Measurements from ENCODE around the gene CAMK2B.
A peak's percentile ranks its signal among the peaks of the same experiment; 100 is the strongest.

CAMK2B gene

DNA sequence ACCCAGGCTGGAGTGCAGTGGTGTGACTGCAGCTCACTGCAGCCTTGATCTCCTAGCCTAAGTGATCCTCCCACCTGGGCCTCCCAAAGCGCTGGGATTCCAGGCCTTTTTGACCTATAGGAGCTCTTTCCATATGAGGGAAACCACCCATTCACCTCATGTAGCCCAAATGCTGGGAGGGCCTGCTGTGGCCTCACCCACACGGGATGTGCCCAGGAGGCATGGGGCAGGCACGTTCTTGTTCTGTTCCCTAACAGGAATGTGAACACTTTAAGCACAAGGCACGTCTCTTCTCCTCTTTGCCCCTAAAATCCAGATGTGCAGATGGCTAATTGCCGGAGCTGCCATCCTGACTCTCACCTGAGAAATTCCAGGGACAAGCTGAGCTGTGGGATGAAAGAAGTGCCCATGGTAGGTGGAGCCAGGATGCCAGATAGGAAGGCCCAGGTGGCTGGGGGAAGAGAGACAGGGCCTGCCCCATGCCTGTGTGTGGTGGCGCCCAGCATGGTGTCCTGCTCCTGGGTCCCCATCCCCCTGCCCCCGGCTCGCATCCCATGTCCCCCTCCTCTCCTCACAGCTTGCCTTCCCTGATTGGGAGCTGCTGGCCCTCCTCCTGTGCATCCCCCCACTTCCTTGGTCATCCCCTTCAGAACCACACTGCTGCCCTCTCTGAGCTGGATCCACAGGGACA, 17.3 kb downstream of the CAMK2B start:
- no peak for DNase-seq

DNA sequence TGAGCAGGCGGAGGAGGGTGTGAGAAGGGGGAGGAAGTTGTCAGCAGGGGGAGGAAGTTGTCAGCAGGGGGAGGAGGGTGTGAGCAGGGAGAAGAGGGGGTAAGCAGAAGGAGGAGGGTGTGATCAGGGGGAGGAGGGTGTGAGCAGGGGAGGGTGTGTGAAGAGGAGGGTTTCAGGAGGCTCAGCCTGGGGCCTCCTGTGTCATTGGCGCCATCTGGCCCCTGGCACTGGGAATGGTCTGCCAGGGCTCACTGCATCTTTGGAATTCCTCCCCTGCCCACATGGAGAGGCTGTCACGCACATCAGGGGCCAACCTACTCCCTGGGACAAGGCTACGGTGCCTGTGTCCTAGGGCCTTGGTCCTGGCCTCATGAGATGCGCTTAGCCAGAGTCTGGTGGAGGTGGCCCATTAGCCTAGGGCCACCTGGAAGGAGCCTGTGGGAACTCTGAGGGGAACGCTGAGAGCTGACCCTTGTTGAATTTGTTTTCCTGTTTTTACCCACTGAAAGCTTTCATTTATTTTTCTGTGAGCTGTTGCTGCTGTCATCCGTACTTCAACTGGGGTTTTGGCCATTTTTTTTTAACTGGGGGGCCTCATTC, 18.0 kb downstream of the CAMK2B start:
- peak; percentile 49 for DNase-seq

DNA sequence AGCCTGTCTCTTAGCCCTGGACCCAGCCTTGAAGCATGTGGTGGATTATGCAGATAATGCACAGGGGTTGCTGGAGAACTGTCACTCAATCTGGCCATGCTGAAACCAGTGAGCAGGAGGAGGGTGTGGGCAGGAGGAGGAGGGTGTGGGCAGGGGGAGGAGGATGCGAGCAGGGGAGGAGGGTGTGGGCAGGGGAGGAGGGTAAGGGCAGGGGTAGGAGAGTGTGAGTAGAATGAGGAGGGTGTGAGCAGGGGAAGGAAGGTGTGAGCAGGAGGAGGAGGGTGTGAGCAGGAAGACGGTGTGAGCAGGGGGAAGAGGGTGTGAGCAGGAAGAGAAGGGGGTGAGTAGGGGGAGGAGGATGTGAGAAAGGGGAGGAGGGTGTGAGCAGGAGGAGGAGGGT, 18.8 kb downstream of the CAMK2B start:
- DNase-seq: no peak

DNA sequence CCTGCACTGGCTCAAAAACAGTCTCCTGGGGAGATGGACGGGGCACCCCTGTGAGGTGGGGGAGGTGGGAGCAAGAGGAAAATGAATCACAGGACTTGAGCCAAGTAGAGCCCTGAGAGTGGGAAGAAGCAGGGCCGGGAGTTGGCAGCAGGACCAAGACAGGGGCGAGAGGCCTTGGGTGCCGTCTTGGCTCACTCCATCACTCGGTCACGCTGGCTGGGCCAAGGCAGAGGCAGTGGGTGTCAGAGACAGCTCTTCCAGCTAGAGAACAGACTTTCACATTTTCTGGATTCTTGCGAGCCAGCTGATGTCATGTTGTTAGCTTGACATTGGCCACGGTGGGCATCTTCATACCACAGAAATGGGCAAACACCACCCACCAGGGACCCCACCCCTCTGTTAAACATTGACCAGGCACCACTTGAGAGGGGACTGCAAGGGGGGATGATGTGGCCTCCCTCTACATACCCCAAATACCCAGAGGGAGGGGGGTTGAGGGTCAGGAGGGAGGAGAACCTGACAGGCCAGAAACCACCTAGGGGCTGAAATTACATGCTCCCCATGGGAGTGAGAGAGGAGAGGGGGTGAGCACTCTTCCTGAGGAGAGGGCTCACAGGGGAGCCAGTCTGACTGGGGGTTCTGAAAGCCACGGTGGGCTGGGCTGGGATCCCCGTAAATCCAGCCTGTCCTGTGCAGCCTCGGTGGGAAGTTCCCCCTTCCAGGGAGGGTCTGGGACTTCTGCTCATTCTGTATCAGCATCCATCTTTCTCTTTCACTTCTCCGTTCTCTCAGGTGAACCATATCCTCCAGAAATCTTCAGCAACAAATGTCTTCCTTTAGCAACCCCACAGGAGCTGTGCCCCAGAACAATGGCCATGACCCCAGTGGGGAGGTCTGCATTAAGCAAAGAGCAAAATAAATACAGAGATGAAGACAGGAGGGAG, 19.6 kb downstream of the CAMK2B start:
- DNase-seq: no peak

DNA sequence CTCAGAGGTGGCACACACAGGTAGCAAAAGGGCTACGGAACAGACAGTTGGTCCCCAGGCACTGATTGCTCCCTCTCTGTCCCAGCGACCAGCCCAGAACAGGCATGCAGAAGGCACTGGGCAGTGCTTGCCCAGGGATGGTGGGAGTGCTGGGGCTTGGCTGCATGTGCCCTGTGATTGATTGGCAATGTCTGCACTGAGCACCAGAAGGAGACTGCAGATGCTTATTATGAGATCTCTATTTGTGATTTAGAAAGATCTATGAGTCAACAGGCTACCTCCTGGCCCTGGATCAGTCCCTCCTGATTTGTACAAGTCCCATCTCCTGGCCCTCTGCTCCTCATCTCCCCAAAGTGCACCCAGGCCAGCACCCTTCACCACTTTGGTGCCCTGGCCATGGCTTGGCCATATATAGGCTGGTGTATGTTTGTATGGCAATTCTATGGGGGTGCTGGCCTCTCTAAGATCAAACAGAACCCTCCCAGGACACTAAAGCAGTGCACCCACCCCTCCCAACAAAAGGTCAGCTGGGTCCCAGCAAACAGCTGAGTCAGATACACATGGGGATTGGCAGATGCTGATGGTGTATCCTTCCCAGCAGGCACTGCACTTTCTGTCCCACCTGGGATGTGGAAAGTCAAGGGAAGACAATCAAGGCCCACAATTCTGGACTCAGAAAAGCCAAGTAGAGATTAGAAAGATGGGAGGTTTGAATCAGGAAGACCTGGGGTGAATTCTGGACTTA, 30.9 kb downstream of the CAMK2B start:
- DNase-seq: no peak

DNA sequence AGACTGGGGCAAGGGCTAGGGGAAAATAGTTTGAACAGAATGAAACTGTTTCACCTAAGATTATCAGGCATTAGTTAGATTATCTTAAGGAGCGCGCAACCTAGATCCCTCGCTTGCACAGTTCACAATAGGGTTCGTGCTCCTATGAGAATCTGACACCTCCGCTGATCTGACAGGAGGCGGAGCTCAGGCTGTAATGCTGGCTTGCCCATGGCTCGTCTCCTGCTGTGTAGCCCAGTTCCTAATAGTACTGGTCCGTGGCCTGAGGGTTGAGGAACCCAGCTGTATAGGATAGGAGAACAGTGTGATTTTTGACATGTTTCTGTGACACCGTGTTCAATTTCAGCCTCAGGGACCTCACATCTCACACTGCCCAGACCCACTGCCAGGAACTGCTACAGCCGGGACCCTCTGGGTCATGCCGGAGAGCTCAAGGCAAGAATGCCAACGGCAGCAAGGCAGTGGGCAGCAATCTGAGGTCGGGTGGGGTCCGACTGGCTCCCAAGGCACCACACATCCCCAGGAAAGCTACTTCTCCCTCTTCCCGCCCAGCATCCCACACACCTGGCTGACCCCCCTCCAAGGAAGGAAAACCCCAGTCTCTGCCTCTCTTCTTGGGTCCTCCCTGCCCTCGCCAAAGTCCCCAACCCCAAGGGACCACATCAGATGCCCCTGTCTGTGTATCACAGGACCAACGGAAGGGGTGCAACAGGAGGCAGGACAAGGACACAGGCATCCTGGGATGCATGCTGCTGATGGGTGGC, 31.7 kb downstream of the CAMK2B start:
- DNase-seq: no peak

DNA sequence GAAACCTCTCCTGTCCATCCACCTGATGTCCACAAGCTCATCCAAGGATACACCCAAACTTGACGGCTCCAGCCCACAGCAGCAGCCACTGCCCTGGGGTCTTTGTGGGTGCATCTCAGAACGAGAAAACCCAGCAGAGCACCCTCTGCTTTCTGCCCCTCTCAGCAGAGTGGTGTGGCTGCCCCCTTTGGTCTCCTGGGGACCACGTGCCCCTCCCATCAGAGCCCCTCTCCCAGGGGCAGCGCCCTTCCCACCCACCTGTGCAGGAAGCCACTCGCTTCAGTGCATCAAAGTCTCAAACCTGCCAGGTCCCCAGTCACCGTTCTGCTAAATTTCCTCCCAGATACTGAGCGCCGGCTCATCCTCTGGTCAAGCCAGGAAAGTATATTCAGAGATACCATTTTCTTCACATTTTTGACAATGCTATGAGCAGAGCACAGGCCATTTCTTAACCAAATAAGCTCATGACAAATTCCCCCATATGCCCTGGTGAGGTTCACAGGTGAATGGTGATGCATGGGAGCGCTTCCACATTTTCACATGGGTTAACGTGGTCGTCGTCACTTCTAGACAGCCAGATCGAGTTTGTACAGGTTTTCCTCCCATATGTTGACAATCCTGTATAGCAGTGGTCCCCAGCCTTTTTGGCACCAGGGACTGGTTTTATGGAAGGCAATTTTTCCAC, 32.4 kb downstream of the CAMK2B start:
- no peak for DNase-seq

DNA sequence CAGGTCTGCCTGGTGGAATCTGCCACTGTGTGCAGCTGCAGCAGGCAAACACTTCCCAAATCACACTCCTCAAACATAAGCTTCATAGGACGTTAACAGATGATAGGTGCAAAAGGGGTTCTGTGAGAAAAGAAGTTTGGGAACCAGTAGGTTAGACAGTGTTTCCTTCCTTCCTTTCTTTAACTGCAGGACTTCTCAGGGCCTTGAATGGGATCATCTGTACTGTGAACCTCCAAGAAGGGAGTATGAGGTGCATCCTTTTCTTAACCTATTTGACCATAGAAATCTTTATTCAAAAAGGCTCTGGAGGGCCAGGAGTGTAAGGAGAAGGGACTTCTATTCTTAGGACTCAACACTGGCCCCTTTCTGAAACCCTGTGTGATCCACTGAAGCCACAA, 33.0 kb downstream of the CAMK2B start:
- no peak for DNase-seq

DNA sequence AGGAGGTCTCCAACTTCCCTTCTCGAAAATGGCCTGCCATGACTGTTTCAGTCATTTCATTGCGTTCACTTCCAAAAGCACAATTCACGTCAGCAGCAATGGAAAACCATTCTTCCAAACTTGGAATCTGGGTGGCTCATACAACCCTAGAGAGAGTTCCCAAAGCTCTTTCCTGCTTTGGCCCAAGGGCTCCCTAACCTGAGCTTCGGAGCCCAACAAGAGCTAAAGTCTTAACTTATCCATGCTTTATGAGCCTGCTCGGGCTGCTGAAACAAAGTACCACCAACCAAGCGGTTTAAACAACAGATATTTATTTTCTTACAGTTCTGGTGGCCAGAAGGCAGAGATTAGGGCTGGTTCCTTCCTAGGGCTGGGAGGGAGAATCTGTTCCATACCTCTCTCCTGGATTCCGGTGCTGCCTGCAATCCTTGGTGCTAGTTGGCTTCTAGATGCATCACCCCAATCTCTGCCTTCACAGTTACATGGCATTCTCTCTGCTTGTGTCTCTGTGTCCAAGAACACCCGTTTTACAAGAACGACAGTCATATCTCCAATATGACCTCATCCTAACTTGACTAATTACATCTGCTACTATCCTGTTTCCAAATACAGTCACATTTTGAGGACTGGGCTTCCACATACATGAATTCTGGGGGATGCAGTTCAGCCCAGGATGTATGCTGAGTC, 33.5 kb downstream of the CAMK2B start:
- DNase-seq: no peak

DNA sequence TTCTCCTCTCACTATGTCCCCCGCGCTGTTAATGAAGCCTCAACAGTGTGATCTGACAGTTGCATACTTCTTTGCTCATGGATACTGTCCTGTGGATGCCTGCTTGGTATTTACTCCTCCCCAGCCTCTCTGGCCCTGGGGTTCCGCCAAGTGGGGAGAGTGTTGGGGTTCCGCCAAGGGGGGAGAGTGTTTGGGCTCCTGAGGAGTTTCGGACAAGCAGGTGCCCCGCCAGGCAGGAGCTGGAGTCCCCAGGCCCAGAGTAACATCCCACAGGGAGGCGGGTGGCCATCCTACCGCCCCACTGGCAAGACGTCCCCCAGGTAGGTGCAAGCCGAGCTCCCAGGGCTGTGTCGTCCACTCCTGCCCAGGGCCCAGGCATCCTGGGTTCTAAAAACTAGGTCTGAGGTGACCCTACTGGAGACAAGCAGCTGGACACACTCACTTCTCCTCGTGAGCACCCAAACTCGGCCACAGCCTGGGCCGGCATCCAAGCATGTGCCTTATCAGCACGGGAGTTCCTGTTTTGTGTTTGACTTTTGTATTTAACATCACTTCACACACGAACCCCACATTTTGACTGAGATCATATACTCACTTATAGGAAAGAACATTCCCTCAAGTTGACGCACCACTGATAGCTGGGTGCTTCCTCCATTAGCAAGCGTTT, 34.2 kb downstream of the CAMK2B start:
- DNase-seq: no peak

DNA sequence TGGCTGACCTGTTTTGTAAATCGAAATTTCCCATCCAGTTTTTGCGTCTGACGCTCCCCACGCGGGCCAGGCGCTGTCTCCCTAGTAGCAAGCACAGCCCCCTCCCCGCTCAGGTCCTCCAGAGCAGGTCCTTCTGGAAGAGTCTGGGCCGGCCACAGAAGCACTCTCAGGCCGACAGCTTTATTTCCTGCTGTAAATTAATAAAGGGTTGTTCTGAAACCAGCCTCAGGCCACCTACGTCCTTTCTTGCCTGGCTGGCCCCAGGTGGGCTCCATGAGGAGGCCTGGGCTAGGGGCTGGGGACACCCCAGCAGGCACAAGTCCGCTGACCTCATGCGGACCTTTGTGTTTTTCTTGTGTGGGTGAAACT, 35.2 kb downstream of the CAMK2B start:
- no peak for DNase-seq

DNA sequence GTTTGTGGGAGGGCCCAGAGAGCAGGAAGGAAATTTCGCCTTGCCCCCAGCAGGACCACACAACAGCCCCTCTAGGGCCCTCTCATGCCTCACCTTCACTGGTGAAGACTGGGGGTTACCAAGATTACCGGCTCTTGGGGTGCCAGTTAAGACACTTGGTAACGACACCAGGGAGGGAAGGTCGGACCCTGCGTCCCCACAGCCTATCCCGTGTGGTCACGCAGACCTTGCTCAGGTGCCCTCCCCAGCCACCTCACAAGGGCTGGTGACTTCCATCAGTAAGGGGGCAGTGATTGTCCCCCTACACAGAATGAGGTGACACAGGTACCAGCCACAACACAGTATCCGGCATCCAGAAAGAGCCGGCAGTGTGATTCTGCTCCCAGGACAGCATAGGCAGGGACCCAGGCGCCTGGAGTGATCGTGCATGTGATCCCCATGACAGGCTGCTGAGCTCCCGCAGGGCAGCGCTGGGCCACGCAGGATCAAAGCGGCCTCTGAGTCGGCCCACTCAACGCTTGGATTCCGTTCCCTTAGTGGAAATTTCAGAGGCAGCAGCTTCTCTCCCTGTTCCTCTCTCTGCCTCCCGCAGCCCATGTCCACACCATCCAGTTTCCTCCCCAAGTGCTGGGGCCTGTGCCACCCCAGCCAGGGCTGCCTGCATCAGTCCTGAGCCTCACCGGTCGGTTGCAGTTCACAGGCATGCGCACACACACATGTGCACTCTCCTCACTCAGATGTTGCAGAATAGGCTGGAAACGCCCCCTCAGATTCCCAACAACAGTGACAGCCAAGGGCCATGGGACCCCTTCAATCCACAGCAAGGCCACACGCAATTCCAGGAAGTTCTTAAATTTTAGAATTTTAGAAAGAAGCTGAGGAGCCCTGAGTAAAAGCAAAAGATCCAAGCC, 35.8 kb downstream of the CAMK2B start:
- no peak for DNase-seq

DNA sequence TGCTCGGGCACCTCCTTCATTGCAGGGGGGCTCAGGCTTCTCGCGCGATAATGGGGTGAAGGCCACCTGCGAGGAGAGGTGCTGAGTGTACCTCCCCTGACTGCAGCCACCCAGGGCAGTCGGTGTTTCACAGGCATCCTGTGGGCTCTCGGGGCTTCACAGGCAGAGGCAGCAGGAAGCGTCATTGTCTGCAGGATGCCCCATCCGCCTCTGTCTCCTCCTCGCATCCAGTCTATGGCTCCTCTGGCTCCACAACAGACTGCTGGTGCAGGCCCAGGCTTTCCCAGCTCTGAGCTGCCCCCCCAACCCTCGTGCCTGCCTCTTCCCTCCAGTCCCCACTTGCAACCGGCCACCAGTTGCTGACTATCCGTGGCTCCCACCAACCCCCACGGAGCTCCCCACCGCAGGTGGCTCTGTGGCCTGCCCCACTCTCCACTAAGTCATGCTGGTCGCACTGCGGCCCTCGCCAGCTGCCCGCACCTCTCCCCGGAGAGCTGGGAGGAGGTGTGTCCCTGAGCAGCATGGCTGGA, 36.5 kb downstream of the CAMK2B start:
- DNase-seq: no peak

DNA sequence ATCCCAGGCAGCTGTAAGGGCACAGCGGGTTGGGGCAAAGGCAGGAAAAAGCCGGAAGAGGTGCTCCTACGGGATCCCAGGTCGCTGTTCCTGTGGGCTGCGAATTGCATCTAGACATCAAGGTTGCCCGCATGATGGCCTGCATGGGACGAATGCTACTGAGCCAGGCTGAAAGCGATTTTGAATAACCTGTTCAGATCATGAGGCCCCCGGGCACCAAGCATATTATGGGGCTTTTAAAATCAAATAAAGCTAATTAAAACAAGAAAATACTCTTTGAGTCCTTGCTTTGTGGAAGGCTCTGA, 37.1 kb downstream of the CAMK2B start:
- DNase-seq: no peak

DNA sequence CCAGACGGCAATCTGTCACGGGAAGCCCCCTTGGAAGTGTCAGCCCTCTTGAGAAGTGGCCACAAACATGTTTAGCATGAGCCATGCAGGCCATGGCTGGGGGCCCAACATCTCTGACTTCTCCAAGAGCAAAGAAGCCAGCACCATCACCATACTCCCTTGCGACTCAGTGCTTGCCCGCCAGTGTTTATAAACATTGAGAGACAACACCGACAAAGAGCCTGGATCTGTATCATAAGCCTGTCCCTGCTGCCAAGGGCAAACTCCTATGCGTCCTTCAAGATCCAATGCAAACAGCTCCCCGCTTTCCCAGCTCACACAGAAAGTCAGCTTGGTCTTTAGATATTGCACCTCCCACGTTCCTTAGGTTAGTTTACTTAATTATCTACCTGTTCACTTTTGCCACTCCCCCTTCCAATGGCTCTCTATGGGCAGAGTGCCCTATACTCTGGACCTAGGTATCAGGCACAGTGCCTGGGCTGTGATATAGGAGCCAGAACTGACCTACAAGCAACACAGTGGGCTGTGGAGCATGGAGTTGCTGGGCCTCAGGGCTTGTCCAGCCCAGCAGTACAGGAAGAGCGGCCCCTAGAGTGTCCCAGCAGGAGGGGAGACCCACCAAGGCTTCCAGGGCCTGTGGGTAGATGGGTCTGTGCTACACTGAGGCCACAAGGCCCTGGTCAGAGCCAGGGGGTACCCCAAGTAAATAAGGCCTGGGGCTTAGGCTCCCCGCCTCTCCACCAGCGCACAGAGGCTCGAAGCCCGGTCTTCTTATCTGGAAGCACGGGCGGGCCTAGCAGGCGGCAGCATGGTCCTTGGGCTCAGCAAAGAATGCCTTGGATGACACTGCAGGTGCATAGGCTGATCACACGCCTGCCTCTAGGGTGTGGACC, 37.7 kb downstream of the CAMK2B start:
- no peak for DNase-seq

DNA sequence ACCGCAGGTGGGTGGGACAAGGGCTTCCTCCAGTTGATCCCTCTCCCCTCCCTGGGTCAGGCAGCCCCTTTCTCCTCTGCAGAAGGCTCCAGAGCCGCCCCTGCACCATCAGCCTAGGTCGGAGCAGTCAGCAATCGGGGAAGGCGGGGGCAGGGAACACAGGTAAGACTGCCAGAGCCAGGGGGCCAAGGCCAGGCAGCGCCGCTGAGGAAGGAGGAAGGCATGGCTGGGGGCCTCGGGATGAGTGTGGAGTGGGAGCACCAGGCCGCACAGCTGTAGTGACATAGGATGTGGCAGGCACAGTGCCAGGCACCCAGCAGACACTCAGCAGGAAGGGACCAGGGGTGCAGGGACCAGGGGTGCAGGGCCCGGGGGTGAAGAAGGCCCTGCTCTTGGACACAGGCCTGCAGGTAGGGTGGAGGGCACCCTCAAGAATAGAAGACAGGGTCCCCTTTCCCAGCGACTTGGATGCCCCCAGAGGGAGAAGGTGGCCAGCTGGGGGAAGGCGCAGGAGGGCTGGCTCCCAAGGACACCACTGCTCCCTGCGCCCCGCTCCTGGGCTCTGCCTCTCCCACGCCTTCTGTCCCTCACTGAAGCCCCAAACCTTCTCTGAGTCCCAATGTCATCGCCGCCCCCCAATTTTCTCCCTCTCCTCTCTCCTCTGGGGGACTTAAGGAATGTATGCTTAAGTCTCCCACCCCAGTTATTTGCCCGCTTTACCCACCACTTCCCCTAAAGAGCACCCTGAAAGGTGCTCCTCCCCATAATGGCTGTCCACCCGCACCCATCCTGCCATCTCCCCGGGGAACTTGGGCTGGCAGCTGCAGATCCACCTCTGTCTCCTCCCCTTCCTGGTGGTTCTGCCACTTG, 38.5 kb downstream of the CAMK2B start:
- no peak for DNase-seq

DNA sequence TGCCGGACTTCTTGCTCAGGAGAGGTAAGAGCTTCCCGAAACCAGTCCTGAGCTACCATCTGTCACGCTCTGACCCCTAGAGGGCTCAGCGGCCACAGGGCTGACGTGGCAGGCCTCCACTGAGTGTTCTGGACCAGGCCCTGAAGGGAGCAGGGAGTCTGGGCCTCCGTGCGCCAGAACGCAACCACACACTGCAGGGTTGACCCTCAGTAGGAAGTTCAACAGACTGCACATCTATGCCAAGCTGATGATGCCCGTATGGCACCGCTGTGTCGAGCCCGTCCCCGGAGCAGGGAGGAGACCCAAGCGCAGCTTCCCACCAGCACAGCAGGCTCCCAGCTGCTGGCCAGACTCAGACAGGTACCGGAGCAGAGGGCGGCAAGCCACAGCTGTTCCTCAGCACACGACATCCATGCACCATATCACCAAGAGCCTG, 39.2 kb downstream of the CAMK2B start:
- DNase-seq: no peak
